K562 (cell line): ENCODE results near the gene PPP1R10. TPM values are rescaled to one million over a fixed set of nuclear protein-coding genes. Genes with fewer than 3 reads are reported as not detected.

Experiments
- CC2D1A ChIP-seq: fragments of 450-650 bp; IDR thresholded peaks from 2 replicates; pipeline ENCODE4 v1.6.1; 2017; ENCODE audit warnings: mild to moderate bottlenecking
- GABPA ChIP-seq: fragments of 200-800 bp; sonication (Bioruptor generic); conservative IDR thresholded peaks from 2 replicates; pipeline ENCODE4 v1.6.1; 2016; ENCODE audit warnings: low read depth, missing genetic modification characterization, missing compliant biosample characterization
- HMBOX1 ChIP-seq: sonication (generic); IDR thresholded peaks from 2 replicates; pipeline ENCODE4 v1.6.1; 2016
- KDM5B ChIP-seq: fragments of 200-600 bp; sonication (generic); IDR thresholded peaks from 2 replicates; pipeline ENCODE4 v1.6.1; 2012; ENCODE audit warnings: low read depth, mild to moderate bottlenecking, moderate library complexity, low read length, control low read depth, inconsistent platforms; ENCODE audit not compliant: insufficient replicate concordance
- MCM3 ChIP-seq: fragments of 450-650 bp; IDR thresholded peaks from 2 replicates; pipeline ENCODE4 v1.6.1; 2016
- NBN ChIP-seq: fragments of 450-650 bp; IDR thresholded peaks from 2 replicates; pipeline ENCODE4 v1.6.1; 2016; ENCODE audit warnings: low read depth, mild to moderate bottlenecking
- NCOA2 ChIP-seq, 2 experiments: fragments of 450-650 bp; IDR thresholded peaks; 2 replicates each; pipeline ENCODE4 v1.6.1; 2018; ENCODE audit warnings: mild to moderate bottlenecking in 2 of 2, moderate library complexity in 1 of 2; ENCODE audit not compliant: partially characterized antibody in 2 of 2
- NELFE ChIP-seq: IDR thresholded peaks from 2 replicates; pipeline ENCODE4 v1.6.1; 2011; ENCODE audit warnings: mild to moderate bottlenecking; ENCODE audit not compliant: insufficient read depth, insufficient read length
- SP2 ChIP-seq: IDR thresholded peaks from 2 replicates; pipeline ENCODE4 v1.6.1; 2011; ENCODE audit warnings: mild to moderate bottlenecking, low read depth, low read length, moderate library complexity; ENCODE audit not compliant: poor library complexity, severe bottlenecking; ENCODE audit errors: extremely low read depth
- TCF7 ChIP-seq: sonication (generic); IDR thresholded peaks from 2 replicates; pipeline ENCODE4 v1.6.1; 2016; ENCODE audit warnings: antibody characterized with exemption, borderline replicate concordance
- polyA plus RNA-seq, 8 experiments: library from polyadenylated mRNA; depleted of rRNA in 4 of 8; stranded (reverse) in 5 of 8; unstranded in 3 of 8; fragments of >200 nt; fragmentation: Nextera tagmentation in 2 of 8; fragmentation: Illumina TruSeq in 1 of 8; extraction: Ambion mirVana in 2 of 8; extraction: Trizol in 1 of 8; gene quantifications; 2 replicates each; pipeline versions ENCODE4 v1.2.1 to v1.2.3, GENCODE V29; 2011 to 2014; ENCODE audit warnings: inconsistent platforms in 1 of 8, missing spikeins in 1 of 8
- total RNA-seq, 7 experiments: library from RNA; depleted of rRNA in 6 of 7; stranded (reverse); fragments of >200 nt in 6 of 7; fragmentation: Illumina TruSeq in 2 of 7; extraction: Trizol in 2 of 7; gene quantifications; 2 replicates each; pipeline versions ENCODE4 v1.2.1 to v1.2.3, GENCODE V29; 2011 to 2021; ENCODE audit warnings: low replicate concordance in 1 of 7
- TF ChIP-seq, protein P1 (sequence below), 2 experiments: fragments of 150-350 bp in 1 of 2; IDR thresholded peaks; 2 replicates each; pipeline ENCODE4 v1.6.1; 2012 to 2016; ENCODE audit warnings: low read depth in 2 of 2, low read length in 2 of 2, mild to moderate bottlenecking in 1 of 2, moderate library complexity in 1 of 2
- TF ChIP-seq, protein P2 (sequence below): sonication (generic); formaldehyde crosslinking; IDR thresholded peaks from 2 replicates; pipeline ENCODE4 v1.8.0; 2022; ENCODE audit warnings: mild to moderate bottlenecking, missing genetic modification reagents
- TF ChIP-seq, protein P3 (sequence below): fragments of 450-650 bp; IDR thresholded peaks from 2 replicates; pipeline ENCODE4 v1.6.1; 2018; ENCODE audit warnings: mild to moderate bottlenecking, low read depth; ENCODE audit not compliant: partially characterized antibody
- TF ChIP-seq, protein P4 (sequence below), 2 experiments: fragments of 450-650 bp in 1 of 2; sonication (generic) in 1 of 2; formaldehyde crosslinking; conservative IDR thresholded peaks; 2 replicates each; pipeline versions ENCODE4 v1.4.0 to v1.8.1; 2020 to 2022; ENCODE audit warnings: mild to moderate bottlenecking in 1 of 2, missing genetic modification reagents in 1 of 2

The PPP1R10 gene
- total and polyA plus RNA-seq, 9 of the 15 experiments (the other 6 are each of a cell fraction or from before 2014, with no cell fraction given), result 14.1 to 65.5 (median 32.6) TPM

DNA sequence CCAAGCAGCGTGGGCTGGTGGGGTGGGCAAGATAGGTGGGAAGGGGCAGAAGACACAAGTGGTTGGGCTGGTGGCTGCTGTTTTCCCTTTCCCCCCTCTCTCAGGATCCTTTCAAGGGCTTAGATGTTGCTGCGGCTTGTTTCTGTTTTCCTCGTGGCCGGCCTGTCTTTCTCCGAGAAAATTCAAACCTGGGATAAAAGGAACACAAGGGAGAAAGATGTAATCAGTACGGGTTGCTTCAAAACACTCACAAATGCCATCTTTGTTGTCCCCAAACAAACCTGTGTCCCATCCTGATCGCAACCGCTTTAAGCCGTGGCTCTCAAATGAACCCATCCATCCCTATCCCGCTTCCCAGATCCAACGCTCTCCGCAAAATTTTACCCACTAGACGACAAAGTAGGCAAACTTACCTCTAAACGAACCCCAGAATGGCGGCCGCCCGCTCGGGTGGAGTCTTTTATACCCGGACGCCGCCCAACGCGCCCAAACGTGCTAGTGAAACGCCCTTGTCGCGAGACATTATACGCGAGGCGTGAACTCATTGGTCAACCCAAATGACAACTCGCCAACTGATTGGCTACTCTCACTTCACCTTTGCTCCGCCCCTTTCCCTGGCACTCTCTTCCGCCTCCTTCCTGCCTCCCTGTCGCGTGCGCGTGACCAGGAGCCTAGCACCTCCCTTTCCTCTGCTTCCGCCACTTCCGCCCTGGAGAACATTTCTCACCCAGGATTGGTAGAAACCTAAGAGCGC, at the start of gene PPP1R10 (continued):
- TF ChIP-seq, protein P1, sequence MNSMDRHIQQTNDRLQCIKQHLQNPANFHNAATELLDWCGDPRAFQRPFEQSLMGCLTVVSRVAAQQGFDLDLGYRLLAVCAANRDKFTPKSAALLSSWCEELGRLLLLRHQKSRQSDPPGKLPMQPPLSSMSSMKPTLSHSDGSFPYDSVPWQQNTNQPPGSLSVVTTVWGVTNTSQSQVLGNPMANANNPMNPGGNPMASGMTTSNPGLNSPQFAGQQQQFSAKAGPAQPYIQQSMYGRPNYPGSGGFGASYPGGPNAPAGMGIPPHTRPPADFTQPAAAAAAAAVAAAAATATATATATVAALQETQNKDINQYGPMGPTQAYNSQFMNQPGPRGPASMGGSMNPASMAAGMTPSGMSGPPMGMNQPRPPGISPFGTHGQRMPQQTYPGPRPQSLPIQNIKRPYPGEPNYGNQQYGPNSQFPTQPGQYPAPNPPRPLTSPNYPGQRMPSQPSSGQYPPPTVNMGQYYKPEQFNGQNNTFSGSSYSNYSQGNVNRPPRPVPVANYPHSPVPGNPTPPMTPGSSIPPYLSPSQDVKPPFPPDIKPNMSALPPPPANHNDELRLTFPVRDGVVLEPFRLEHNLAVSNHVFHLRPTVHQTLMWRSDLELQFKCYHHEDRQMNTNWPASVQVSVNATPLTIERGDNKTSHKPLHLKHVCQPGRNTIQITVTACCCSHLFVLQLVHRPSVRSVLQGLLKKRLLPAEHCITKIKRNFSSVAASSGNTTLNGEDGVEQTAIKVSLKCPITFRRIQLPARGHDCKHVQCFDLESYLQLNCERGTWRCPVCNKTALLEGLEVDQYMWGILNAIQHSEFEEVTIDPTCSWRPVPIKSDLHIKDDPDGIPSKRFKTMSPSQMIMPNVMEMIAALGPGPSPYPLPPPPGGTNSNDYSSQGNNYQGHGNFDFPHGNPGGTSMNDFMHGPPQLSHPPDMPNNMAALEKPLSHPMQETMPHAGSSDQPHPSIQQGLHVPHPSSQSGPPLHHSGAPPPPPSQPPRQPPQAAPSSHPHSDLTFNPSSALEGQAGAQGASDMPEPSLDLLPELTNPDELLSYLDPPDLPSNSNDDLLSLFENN (IDR thresholded peaks at IDR 0.05; ENCODE audit: low read depth in 2 of 2, low read length in 2 of 2), result peak in 1 of 2 experiments; percentile 92; a peak in 2 of 4 replicates
- peak; percentile 96 for TF ChIP-seq NELFE
- TF ChIP-seq NBN, result peak; percentile 72; the same call in 1 of the 2 replicates
- no peak for TF ChIP-seq NCOA2 (IDR thresholded peaks at IDR 0.05; ENCODE audit: partially characterized antibody in 2 of 2)
- peak; percentile 99 for TF ChIP-seq KDM5B
- TF ChIP-seq CC2D1A, result peak; percentile 84; the same call in 1 of the 2 replicates
- TF ChIP-seq SP2, result peak; percentile 40
- 0 out of 2 replicates have a peak, but pooled peaks have one; percentile 33 for TF ChIP-seq TCF7
- TF ChIP-seq, protein P2, sequence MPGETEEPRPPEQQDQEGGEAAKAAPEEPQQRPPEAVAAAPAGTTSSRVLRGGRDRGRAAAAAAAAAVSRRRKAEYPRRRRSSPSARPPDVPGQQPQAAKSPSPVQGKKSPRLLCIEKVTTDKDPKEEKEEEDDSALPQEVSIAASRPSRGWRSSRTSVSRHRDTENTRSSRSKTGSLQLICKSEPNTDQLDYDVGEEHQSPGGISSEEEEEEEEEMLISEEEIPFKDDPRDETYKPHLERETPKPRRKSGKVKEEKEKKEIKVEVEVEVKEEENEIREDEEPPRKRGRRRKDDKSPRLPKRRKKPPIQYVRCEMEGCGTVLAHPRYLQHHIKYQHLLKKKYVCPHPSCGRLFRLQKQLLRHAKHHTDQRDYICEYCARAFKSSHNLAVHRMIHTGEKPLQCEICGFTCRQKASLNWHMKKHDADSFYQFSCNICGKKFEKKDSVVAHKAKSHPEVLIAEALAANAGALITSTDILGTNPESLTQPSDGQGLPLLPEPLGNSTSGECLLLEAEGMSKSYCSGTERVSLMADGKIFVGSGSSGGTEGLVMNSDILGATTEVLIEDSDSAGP (CRISPR knock-in tag), result no peak
- TF ChIP-seq, protein P3, sequence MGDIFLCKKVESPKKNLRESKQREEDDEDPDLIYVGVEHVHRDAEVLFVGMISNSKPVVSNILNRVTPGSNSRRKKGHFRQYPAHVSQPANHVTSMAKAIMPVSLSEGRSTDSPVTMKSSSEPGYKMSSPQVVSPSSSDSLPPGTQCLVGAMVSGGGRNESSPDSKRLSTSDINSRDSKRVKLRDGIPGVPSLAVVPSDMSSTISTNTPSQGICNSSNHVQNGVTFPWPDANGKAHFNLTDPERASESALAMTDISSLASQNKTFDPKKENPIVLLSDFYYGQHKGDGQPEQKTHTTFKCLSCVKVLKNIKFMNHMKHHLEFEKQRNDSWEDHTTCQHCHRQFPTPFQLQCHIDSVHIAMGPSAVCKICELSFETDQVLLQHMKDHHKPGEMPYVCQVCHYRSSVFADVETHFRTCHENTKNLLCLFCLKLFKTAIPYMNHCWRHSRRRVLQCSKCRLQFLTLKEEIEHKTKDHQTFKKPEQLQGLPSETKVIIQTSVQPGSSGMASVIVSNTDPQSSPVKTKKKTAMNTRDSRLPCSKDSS, result no peak
- no peak; the same call in 1 of the 2 replicates for TF ChIP-seq HMBOX1
- TF ChIP-seq GABPA (tag), result no peak; the same call in 1 of the 2 replicates
- no peak for TF ChIP-seq MCM3
- TF ChIP-seq, protein P4, sequence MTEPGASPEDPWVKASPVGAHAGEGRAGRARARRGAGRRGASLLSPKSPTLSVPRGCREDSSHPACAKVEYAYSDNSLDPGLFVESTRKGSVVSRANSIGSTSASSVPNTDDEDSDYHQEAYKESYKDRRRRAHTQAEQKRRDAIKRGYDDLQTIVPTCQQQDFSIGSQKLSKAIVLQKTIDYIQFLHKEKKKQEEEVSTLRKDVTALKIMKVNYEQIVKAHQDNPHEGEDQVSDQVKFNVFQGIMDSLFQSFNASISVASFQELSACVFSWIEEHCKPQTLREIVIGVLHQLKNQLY (CRISPR knock-in tag; conservative IDR thresholded peaks at IDR 0.05), result peak in 1 of 2 experiments; percentile 93; a peak in 2 of 4 replicates
